Panc1 (cell line): ENCODE data around the gene R3HDM2. TPM values are rescaled to one million over a fixed set of nuclear protein-coding genes. Genes with fewer than 3 reads are reported as not detected.
A peak's percentile ranks its signal among the peaks of the same experiment; 100 is the strongest.

Experiments
- ATAC-seq: fragments of 200-7000 bp; cut with Tn5 transposase; 2 replicates; pipeline ENCODE4 v1.9.1; 2020; ENCODE audit warnings: mild to moderate bottlenecking, moderate library complexity
- BruUV-seq: library from RNA; stranded (reverse); fragments of 400-500 nt; replicated peaks from 2 replicates; lab custom pipeline; 2021; lab: Mats Ljungman, UMichigan
- CTCF ChIA-PET: fragments of 300-600 bp; sonication (Branson Sonifier 250); formaldehyde crosslinking; loops from one replicate; lab custom pipeline; 2022; ENCODE audit warnings: antibody characterized with exemption; lab: Charles Lee
- POLR2A ChIA-PET: fragments of 300-600 bp; sonication (Branson Sonifier 250); formaldehyde crosslinking; loops from one replicate; lab custom pipeline; 2022; ENCODE audit warnings: antibody characterized with exemption; lab: Charles Lee
- DNase-seq: peaks from one replicate; pipeline ENCODE4 v3.0.0-alpha.2; 2010; ENCODE audit warnings: low read depth, low spot score
- H3K27ac ChIP-seq: 2 replicates; pipeline ENCODE4 v1.5.1; 2011; ENCODE audit warnings: mild to moderate bottlenecking, low read length, inconsistent platforms
- H3K27me3 ChIP-seq: fragments of 200-500 bp; sonication (Bioruptor generic); 2 replicates; pipeline ENCODE4 v1.6.0; 2014; ENCODE audit warnings: low read length, inconsistent platforms; ENCODE audit not compliant: control insufficient read depth, insufficient read depth
- H3K36me3 ChIP-seq: fragments of 200-500 bp; sonication (Bioruptor generic); 2 replicates; pipeline ENCODE4 v1.5.1; 2014; ENCODE audit warnings: inconsistent platforms, mild to moderate bottlenecking, low read length, moderate library complexity; ENCODE audit not compliant: control insufficient read depth, insufficient read depth
- H3K4me1 ChIP-seq: 2 replicates; pipeline ENCODE4 v1.5.1; 2011; ENCODE audit warnings: inconsistent platforms, mild to moderate bottlenecking, low read length, moderate library complexity; ENCODE audit not compliant: control insufficient read depth, insufficient read depth
- H3K4me3 ChIP-seq, 2 experiments: 2 replicates each; pipeline ENCODE4 v1.5.1; 2011 to 2012; ENCODE audit warnings: low read depth in 2 of 2, low read length in 2 of 2, mild to moderate bottlenecking in 2 of 2, inconsistent platforms in 1 of 2, moderate library complexity in 1 of 2
- H3K9me3 ChIP-seq: fragments of 200-500 bp; sonication (Bioruptor generic); 2 replicates; pipeline ENCODE4 v1.5.1; 2014; ENCODE audit warnings: low read depth, mild to moderate bottlenecking, inconsistent platforms, low read length, moderate library complexity; ENCODE audit not compliant: control insufficient read depth, insufficient read depth
- POLR2AphosphoS5 ChIP-seq: IDR thresholded peaks from 2 replicates; pipeline ENCODE4 v1.6.1; 2012; ENCODE audit warnings: mild to moderate bottlenecking, low read depth, low read length, moderate library complexity
- SIN3A ChIP-seq: IDR thresholded peaks from 2 replicates; pipeline ENCODE4 v1.6.1; 2012; ENCODE audit warnings: low read depth, mild to moderate bottlenecking, low read length, moderate library complexity, borderline replicate concordance; ENCODE audit not compliant: insufficient read depth
- TCF7L2 ChIP-seq: IDR thresholded peaks from 2 replicates; pipeline ENCODE4 v1.6.1; 2011; ENCODE audit warnings: mild to moderate bottlenecking, low read depth, low read length, inconsistent platforms
- in situ Hi-C: cut with HindIII; loops from 2 replicates; pipeline ENCODE4 v1.10.0; 2016; ENCODE audit warnings: low sequenced_read_pairs, low pct_unique_long_range_greater_than_20kb
- intact Hi-C: fragments of 100-400 bp; cut with micrococcal nuclease; formaldehyde crosslinking; loops from one replicate; pipeline ENCODE4 v1.10.0; 2022; ENCODE audit not compliant: unreplicated experiment
- total RNA-seq: library from RNA; stranded (reverse); gene quantifications from one replicate; pipeline ENCODE4 v1.2.1, GENCODE V29; 2021; ENCODE audit not compliant: unreplicated experiment
- TF ChIP-seq, protein P1 (sequence below): fragments of 450-650 bp; IDR thresholded peaks from 2 replicates; pipeline ENCODE4 v1.5.1; 2017; ENCODE audit warnings: mild to moderate bottlenecking
- TF ChIP-seq, protein P2 (sequence below), 2 experiments: IDR thresholded peaks; 2 replicates each; pipeline ENCODE4 v1.6.1; 2011 to 2012; ENCODE audit warnings: low read depth in 2 of 2, control low read depth in 1 of 2, low read length in 1 of 2, mild to moderate bottlenecking in 1 of 2, moderate library complexity in 1 of 2; ENCODE audit not compliant: insufficient read depth in 1 of 2

R3HDM2 gene
- total RNA-seq, 1 experiment from 2014 or later = 56.5 TPM

DNA sequence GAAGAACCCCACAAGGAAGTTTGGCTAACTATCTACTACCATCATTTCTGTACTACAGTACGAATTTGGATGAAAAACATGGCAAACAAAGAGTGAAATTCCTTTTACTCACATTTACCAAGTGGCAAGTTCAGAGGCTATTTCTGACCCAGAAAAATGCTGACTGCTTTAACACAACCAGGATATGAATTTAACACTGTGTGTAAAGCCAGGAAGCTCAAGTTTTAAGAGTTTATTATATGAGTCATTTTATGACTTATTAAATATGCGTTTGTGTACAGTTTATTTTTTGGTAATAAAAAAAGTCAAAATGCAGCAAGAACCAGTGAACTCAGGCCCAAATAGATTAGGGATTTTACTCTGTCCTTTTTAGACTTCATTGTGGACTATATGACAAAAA lies 121.4 kb downstream of the R3HDM2 start:
- TF ChIP-seq SIN3A (no peak), TCF7L2 (no peak), POLR2AphosphoS5 (no peak)
- TF ChIP-seq, protein P1, sequence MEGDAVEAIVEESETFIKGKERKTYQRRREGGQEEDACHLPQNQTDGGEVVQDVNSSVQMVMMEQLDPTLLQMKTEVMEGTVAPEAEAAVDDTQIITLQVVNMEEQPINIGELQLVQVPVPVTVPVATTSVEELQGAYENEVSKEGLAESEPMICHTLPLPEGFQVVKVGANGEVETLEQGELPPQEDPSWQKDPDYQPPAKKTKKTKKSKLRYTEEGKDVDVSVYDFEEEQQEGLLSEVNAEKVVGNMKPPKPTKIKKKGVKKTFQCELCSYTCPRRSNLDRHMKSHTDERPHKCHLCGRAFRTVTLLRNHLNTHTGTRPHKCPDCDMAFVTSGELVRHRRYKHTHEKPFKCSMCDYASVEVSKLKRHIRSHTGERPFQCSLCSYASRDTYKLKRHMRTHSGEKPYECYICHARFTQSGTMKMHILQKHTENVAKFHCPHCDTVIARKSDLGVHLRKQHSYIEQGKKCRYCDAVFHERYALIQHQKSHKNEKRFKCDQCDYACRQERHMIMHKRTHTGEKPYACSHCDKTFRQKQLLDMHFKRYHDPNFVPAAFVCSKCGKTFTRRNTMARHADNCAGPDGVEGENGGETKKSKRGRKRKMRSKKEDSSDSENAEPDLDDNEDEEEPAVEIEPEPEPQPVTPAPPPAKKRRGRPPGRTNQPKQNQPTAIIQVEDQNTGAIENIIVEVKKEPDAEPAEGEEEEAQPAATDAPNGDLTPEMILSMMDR = no peak
- TF ChIP-seq, protein P2, sequence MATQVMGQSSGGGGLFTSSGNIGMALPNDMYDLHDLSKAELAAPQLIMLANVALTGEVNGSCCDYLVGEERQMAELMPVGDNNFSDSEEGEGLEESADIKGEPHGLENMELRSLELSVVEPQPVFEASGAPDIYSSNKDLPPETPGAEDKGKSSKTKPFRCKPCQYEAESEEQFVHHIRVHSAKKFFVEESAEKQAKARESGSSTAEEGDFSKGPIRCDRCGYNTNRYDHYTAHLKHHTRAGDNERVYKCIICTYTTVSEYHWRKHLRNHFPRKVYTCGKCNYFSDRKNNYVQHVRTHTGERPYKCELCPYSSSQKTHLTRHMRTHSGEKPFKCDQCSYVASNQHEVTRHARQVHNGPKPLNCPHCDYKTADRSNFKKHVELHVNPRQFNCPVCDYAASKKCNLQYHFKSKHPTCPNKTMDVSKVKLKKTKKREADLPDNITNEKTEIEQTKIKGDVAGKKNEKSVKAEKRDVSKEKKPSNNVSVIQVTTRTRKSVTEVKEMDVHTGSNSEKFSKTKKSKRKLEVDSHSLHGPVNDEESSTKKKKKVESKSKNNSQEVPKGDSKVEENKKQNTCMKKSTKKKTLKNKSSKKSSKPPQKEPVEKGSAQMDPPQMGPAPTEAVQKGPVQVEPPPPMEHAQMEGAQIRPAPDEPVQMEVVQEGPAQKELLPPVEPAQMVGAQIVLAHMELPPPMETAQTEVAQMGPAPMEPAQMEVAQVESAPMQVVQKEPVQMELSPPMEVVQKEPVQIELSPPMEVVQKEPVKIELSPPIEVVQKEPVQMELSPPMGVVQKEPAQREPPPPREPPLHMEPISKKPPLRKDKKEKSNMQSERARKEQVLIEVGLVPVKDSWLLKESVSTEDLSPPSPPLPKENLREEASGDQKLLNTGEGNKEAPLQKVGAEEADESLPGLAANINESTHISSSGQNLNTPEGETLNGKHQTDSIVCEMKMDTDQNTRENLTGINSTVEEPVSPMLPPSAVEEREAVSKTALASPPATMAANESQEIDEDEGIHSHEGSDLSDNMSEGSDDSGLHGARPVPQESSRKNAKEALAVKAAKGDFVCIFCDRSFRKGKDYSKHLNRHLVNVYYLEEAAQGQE (IDR thresholded peaks at IDR 0.05; ENCODE audit: insufficient read depth in 1 of 2, low read depth in 2 of 2, low read length in 1 of 2) = no peak
- Histone ChIP-seq H3K4me3 (no peak overlapping the region), H3K27me3 (no peaks in the 10 kb centered on the region), H3K36me3 (no peaks in the 10 kb centered on the region), H3K27ac (0 out of 2 replicates have a peak overlapping the region, but pooled peaks have one; percentile 2), H3K4me1 (peaks cover 12% of the 10 kb centered on the region), H3K9me3 (no peaks in the 10 kb centered on the region)
- BruUV-seq = no TSS peak
- POLR2A ChIA-PET = no interaction called here
- peak; percentile 81; the same call in 1 of the 2 replicates for ATAC-seq
- CTCF ChIA-PET = interaction anchor here (3.4 kb wide), 1 partner anchor 143 kb away, joined by 54 read pairs; no protein-coding TSS in a partner anchor
- intact Hi-C loops (no loop called here), in situ Hi-C loops (no loop called here)
- peak; percentile 18 for DNase-seq

DNA sequence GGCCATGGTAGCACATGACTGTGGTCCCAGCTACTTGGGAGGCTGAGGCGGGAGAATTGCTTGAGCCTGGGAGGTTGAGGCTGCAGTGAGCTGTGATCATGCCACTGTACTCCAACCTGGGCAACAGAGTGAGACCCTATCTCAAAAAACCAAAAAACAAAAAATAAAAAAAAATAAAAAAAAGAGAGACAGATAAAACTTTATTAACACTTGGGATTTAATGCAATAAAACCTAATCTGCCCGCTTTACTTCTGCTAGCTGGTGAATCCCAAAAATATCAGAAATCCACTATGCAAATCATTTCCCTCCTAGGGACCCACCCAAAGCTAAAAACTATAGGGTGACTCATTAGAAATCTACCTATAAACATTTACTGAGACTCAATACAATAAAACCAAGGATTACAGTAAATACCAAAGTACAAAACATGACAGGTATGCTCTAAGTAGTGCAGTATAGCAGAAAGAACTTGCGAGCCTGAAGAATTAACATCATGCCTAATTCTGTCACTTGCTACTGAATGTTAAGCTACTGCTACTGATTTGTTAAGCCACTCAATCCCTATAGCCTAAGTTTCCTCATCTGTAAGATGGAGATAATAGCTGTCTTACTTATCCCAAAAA lies 129.8 kb downstream of the R3HDM2 start:
- Histone ChIP-seq H3K36me3 (peaks cover 2% of the 10 kb centered on the region), H3K4me3 (no peak overlapping the region), H3K27ac (no peak overlapping the region), H3K27me3 (no peaks in the 10 kb centered on the region), H3K9me3 (no peaks in the 10 kb centered on the region), H3K4me1 (no peaks in the 10 kb centered on the region)
- intact Hi-C loops (no loop called here), in situ Hi-C loops (no loop called here)
- CTCF ChIA-PET = no interaction called here
- DNase-seq = no peak
- no TSS peak for BruUV-seq
- POLR2A ChIA-PET = no interaction called here
- no peak for ATAC-seq
- TF ChIP-seq, protein P1 = no peak
- TF ChIP-seq POLR2AphosphoS5 (no peak), SIN3A (no peak), TCF7L2 (no peak)
